H9 (cell line): ENCODE data around the gene ABCB8. TPM values are rescaled to one million over a fixed set of nuclear protein-coding genes. Genes with fewer than 3 reads are reported as not detected.

Source experiments
- DNase-seq: peaks from one replicate; pipeline ENCODE4 v3.0.0-alpha.2; 2017
- H2AFZ ChIP-seq: one replicate; pipeline ENCODE4 v1.6.1; 2013; ENCODE audit warnings: mild to moderate bottlenecking, low read length, control low read depth, moderate library complexity
- H2AK5ac ChIP-seq: 2 replicates; pipeline ENCODE4 v1.6.1; 2013; ENCODE audit warnings: low read length, control low read depth, mixed read lengths; ENCODE audit not compliant: insufficient read length
- H2BK120ac ChIP-seq: one replicate; pipeline ENCODE4 v1.6.1; 2013; ENCODE audit warnings: low read depth, mild to moderate bottlenecking, low read length, control low read depth, inconsistent platforms; ENCODE audit not compliant: poor library complexity, severe bottlenecking
- H2BK12ac ChIP-seq: 2 replicates; pipeline ENCODE4 v1.6.1; 2013; ENCODE audit warnings: low read length, control low read depth, mixed read lengths, low read depth; ENCODE audit not compliant: insufficient read length
- H2BK15ac ChIP-seq: 2 replicates; pipeline ENCODE4 v1.6.1; 2013; ENCODE audit warnings: low read depth, low read length, control low read depth
- H2BK20ac ChIP-seq: one replicate; pipeline ENCODE4 v1.6.1; 2013; ENCODE audit warnings: low read depth, mild to moderate bottlenecking, low read length, control low read depth, inconsistent platforms; ENCODE audit not compliant: poor library complexity, severe bottlenecking
- H2BK5ac ChIP-seq: 2 replicates; pipeline ENCODE4 v1.6.1; 2013; ENCODE audit warnings: low read length, control low read depth, mixed read lengths; ENCODE audit not compliant: insufficient read length
- H3K14ac ChIP-seq: 2 replicates; pipeline ENCODE4 v1.6.1; 2013; ENCODE audit warnings: low read length, control low read depth; ENCODE audit not compliant: insufficient read depth
- H3K18ac ChIP-seq: 2 replicates; pipeline ENCODE4 v1.6.1; 2013; ENCODE audit warnings: low read depth, mild to moderate bottlenecking, mixed read lengths, low read length, control low read depth; ENCODE audit not compliant: insufficient read length
- H3K23ac ChIP-seq: 2 replicates; pipeline ENCODE4 v1.6.1; 2013; ENCODE audit warnings: low read length, control low read depth, mixed read lengths, low read depth; ENCODE audit not compliant: insufficient read length
- H3K23me2 ChIP-seq: 2 replicates; pipeline ENCODE4 v1.6.1; 2013; ENCODE audit warnings: low read depth, mild to moderate bottlenecking, mixed read lengths, low read length, control low read depth; ENCODE audit not compliant: insufficient read length, poor library complexity, severe bottlenecking
- H3K27ac ChIP-seq: 2 replicates; pipeline ENCODE4 v1.5.1; 2013; ENCODE audit warnings: low read length, control low read depth, mixed read lengths, low read depth; ENCODE audit not compliant: insufficient read length
- H3K27me3 ChIP-seq: 2 replicates; pipeline ENCODE4 v1.6.1; 2013; ENCODE audit warnings: low read length, control low read depth, inconsistent platforms; ENCODE audit not compliant: insufficient read depth
- H3K4ac ChIP-seq: 2 replicates; pipeline ENCODE4 v1.6.1; 2013; ENCODE audit warnings: low read depth, mild to moderate bottlenecking, control low read depth, inconsistent platforms, low read length, moderate library complexity
- H3K4me1 ChIP-seq: 2 replicates; pipeline ENCODE4 v1.6.1; 2013; ENCODE audit warnings: low read length, control low read depth, inconsistent platforms; ENCODE audit not compliant: insufficient read depth
- H3K4me2 ChIP-seq: 2 replicates; pipeline ENCODE4 v1.6.1; 2013; ENCODE audit warnings: low read length, control low read depth, mixed read lengths; ENCODE audit not compliant: insufficient read length, insufficient read depth
- H3K56ac ChIP-seq: 2 replicates; pipeline ENCODE4 v1.6.1; 2013; ENCODE audit warnings: low read depth, mild to moderate bottlenecking, mixed read lengths, low read length, control low read depth; ENCODE audit not compliant: insufficient read length
- H3K79me1 ChIP-seq: 2 replicates; pipeline ENCODE4 v1.6.1; 2013; ENCODE audit warnings: low read depth, mild to moderate bottlenecking, moderate library complexity, low read length, control low read depth, inconsistent platforms; ENCODE audit not compliant: insufficient read depth, poor library complexity, severe bottlenecking
- H3K79me2 ChIP-seq: 2 replicates; pipeline ENCODE4 v1.6.1; 2013; ENCODE audit warnings: low read length, control low read depth, inconsistent platforms; ENCODE audit not compliant: insufficient read depth
- H3K9ac ChIP-seq: 2 replicates; pipeline ENCODE4 v1.6.1; 2013; ENCODE audit warnings: low read length, control low read depth, mixed read lengths; ENCODE audit not compliant: insufficient read length; ENCODE audit errors: extremely low read depth
- H3K9me3 ChIP-seq: one replicate; pipeline ENCODE4 v1.6.1; 2013; ENCODE audit warnings: low read depth, low read length, inconsistent platforms; ENCODE audit not compliant: control insufficient read depth
- H3T11ph ChIP-seq: one replicate; pipeline ENCODE4 v1.6.1; 2013; ENCODE audit warnings: mild to moderate bottlenecking, low read length, control low read depth, inconsistent platforms
- H4K20me1 ChIP-seq: one replicate; pipeline ENCODE4 v1.6.1; 2013; ENCODE audit not compliant: control insufficient read depth, insufficient read length, insufficient read depth
- H4K5ac ChIP-seq: 2 replicates; pipeline ENCODE4 v1.6.1; 2013; ENCODE audit warnings: low read depth, mild to moderate bottlenecking, mixed read lengths, low read length, control low read depth; ENCODE audit not compliant: insufficient read length
- H4K8ac ChIP-seq: replicated peaks from 2 replicates; pipeline ENCODE4 v1.6.1; 2013; ENCODE audit warnings: low read length, control low read depth, mixed read lengths, low read depth; ENCODE audit not compliant: insufficient read length
- H4K91ac ChIP-seq: 2 replicates; pipeline ENCODE4 v1.6.1; 2013; ENCODE audit warnings: low read depth, mild to moderate bottlenecking, moderate library complexity, mixed read lengths, low read length, control low read depth; ENCODE audit not compliant: insufficient read length
- H3K27ac Mint-ChIP-seq, 3 experiments: 2 replicates in 2 of 3; 3 replicates in 1 of 3; pipeline ENCODE4 v1.8.0; 2020 to 2021; ENCODE audit warnings: mixed read lengths in 3 of 3, mild to moderate bottlenecking in 1 of 3, moderate library complexity in 1 of 3
- H3K27me3 Mint-ChIP-seq: 2 replicates; pipeline ENCODE4 v1.8.0; 2021; ENCODE audit warnings: low read depth, mild to moderate bottlenecking, moderate library complexity, mixed read lengths
- H3K36me3 Mint-ChIP-seq, 3 experiments: 2 replicates in 2 of 3; 3 replicates in 1 of 3; pipeline ENCODE4 v1.8.0; 2020 to 2021; ENCODE audit warnings: low read depth in 3 of 3, mixed read lengths in 3 of 3; ENCODE audit not compliant: insufficient read depth in 1 of 3
- H3K4me1 Mint-ChIP-seq, 2 experiments: 2 replicates each; pipeline ENCODE4 v1.8.0; 2020; ENCODE audit warnings: mixed read lengths in 2 of 2
- H3K4me3 Mint-ChIP-seq, 2 experiments: 2 replicates in 1 of 2; 3 replicates in 1 of 2; pipeline ENCODE4 v1.8.0; 2020 to 2021; ENCODE audit warnings: mild to moderate bottlenecking in 2 of 2, mixed read lengths in 2 of 2, moderate library complexity in 1 of 2
- H3K9me3 Mint-ChIP-seq, 2 experiments: 2 replicates in 1 of 2; 3 replicates in 1 of 2; pipeline ENCODE4 v1.8.0; 2020; ENCODE audit warnings: mild to moderate bottlenecking in 2 of 2, mixed read lengths in 2 of 2, moderate library complexity in 1 of 2
- CTCF ChIP-seq: fragments of 200-600 bp; sonication (generic); conservative IDR thresholded peaks from 3 replicates; pipeline ENCODE4 v1.8.0; 2021; ENCODE audit warnings: antibody characterized with exemption, mild to moderate bottlenecking
- WGBS: extraction: QIAGEN DNeasy Blood & Tissue Kit; methylation state at CpG from one replicate; pipeline ENCODE4 v1.1.7; 2013; ENCODE audit warnings: missing lambda C conversion rate, low lambda C conversion rate, mixed read lengths; ENCODE audit not compliant: insufficient read length; ENCODE audit errors: extremely low coverage; 5-methylcytosine and 5-hydroxymethylcytosine counted together
- total RNA-seq: library from RNA; stranded (reverse); gene quantifications from 2 replicates; pipeline ENCODE4 v1.2.1, GENCODE V29; 2021

The ABCB8 gene
- total RNA-seq, 1 experiment from 2014 or later = 22.1 TPM

GRCh38 chr7:150979713-150980390, 48.4 kb upstream of the ABCB8 start:
- H2AFZ ChIP-seq = no peak overlapping the region
- peaks cover 19% of the 10 kb centered on the region for H3K23me2 ChIP-seq
- Mint-ChIP-seq H3K4me1 (peaks cover 39 to 51% of the 10 kb centered on the region in 2 experiments), H3K36me3 (no peaks in the 10 kb centered on the region; a peak in 1 of 7 replicates), H3K4me3 (peak overlapping the region in 1 of 2 experiments; percentile 63; a peak in 2 of 5 replicates), H3K27ac (no peak overlapping the region), H3K27me3 (peaks cover 83% of the 10 kb centered on the region), H3K9me3 (no peaks in the 10 kb centered on the region; a peak in 2 of 5 replicates)
- H3K9ac ChIP-seq = no peak overlapping the region
- no peak overlapping the region for H2BK5ac ChIP-seq
- H3K4ac ChIP-seq = no peak overlapping the region
- H3K79me1 ChIP-seq = no peaks in the 10 kb centered on the region
- H3K4me1 ChIP-seq = peaks cover 5% of the 10 kb centered on the region; the same call in 1 of the 2 replicates
- no peak for TF ChIP-seq CTCF
- no CpG with 5 or more reads among the region's 7 CpGs for WGBS
- no peak overlapping the region for H2BK20ac ChIP-seq
- H3K9me3 ChIP-seq = no peaks in the 10 kb centered on the region
- H2BK15ac ChIP-seq = no peak overlapping the region
- no peak overlapping the region for H4K8ac ChIP-seq
- peak overlapping the region; percentile 63 for H3K4me2 ChIP-seq
- no peaks in the 10 kb centered on the region for H4K20me1 ChIP-seq
- no peak overlapping the region for H2AK5ac ChIP-seq
- no peak overlapping the region for H3T11ph ChIP-seq
- H4K5ac ChIP-seq = no peak overlapping the region
- no peak overlapping the region for H3K23ac ChIP-seq
- H2BK120ac ChIP-seq = no peak overlapping the region
- H2BK12ac ChIP-seq = no peak overlapping the region
- DNase-seq = no peak
- H3K27me3 ChIP-seq = peaks cover 7% of the 10 kb centered on the region; the same call in 1 of the 2 replicates
- no peak overlapping the region for H3K18ac ChIP-seq
- H3K79me2 ChIP-seq = no peaks in the 10 kb centered on the region
- no peak overlapping the region for H3K14ac ChIP-seq
- H4K91ac ChIP-seq = no peak overlapping the region
- H3K56ac ChIP-seq = no peak overlapping the region
- H3K27ac ChIP-seq = no peak overlapping the region
